Endodermal cell (in vitro differentiated cells): Measurements from ENCODE around the gene MMP25. TPM values are rescaled to one million over a fixed set of nuclear protein-coding genes. Genes with fewer than 3 reads are reported as not detected.

Experiments
- DNase-seq: peaks from one replicate; pipeline ENCODE4 v3.0.0-alpha.2; 2017
- H3K27ac ChIP-seq: 2 replicates; pipeline ENCODE4 v1.5.1; 2013; ENCODE audit warnings: mild to moderate bottlenecking, low read depth, low read length, moderate library complexity
- H3K27me3 ChIP-seq: 2 replicates; pipeline ENCODE4 v1.6.1; 2013; ENCODE audit warnings: mild to moderate bottlenecking, low read length, moderate library complexity; ENCODE audit not compliant: insufficient read depth, control insufficient read depth, poor library complexity, severe bottlenecking
- H3K36me3 ChIP-seq: 2 replicates; pipeline ENCODE4 v1.7.0; 2013; ENCODE audit warnings: mild to moderate bottlenecking, low read length, moderate library complexity; ENCODE audit not compliant: control insufficient read depth, insufficient read depth
- H3K4me1 ChIP-seq: one replicate; pipeline ENCODE4 v1.7.0; 2013; ENCODE audit warnings: low read length; ENCODE audit not compliant: control insufficient read depth, insufficient read depth
- H3K4me3 ChIP-seq: 2 replicates; pipeline ENCODE4 v1.5.1; 2013; ENCODE audit warnings: mild to moderate bottlenecking, low read length, moderate library complexity
- H3K9ac ChIP-seq: 2 replicates; pipeline ENCODE4 v1.6.1; 2013; ENCODE audit warnings: mild to moderate bottlenecking, low read length, moderate library complexity; ENCODE audit not compliant: poor library complexity, severe bottlenecking; ENCODE audit errors: extremely low read depth
- H3K9me3 ChIP-seq: 2 replicates; pipeline ENCODE4 v1.6.1; 2013; ENCODE audit warnings: mild to moderate bottlenecking, low read length, moderate library complexity; ENCODE audit not compliant: control insufficient read depth
- H3K27ac Mint-ChIP-seq: 2 replicates; pipeline ENCODE4 v1.8.0; 2020; ENCODE audit warnings: mixed read lengths
- H3K27me3 Mint-ChIP-seq: 2 replicates; pipeline ENCODE4 v1.8.0; 2021; ENCODE audit warnings: mild to moderate bottlenecking, mixed read lengths; ENCODE audit not compliant: insufficient read depth
- H3K36me3 Mint-ChIP-seq: 2 replicates; pipeline ENCODE4 v1.8.0; 2020; ENCODE audit warnings: low read depth, mixed read lengths
- H3K4me1 Mint-ChIP-seq: 2 replicates; pipeline ENCODE4 v1.8.0; 2020; ENCODE audit warnings: mixed read lengths
- H3K4me3 Mint-ChIP-seq: 2 replicates; pipeline ENCODE4 v1.8.0; 2020; ENCODE audit warnings: mild to moderate bottlenecking, moderate library complexity, mixed read lengths
- H3K9me3 Mint-ChIP-seq: 2 replicates; pipeline ENCODE4 v1.8.0; 2020; ENCODE audit warnings: mild to moderate bottlenecking, mixed read lengths
- WGBS, 2 experiments: methylation state at CpG; one replicate each; pipeline versions ENCODE4 v1.1.5 to v1.1.7; 2013; ENCODE audit warnings: missing lambda C conversion rate in 2 of 2, mixed read lengths in 1 of 2; ENCODE audit not compliant: insufficient coverage in 1 of 2, insufficient read length in 1 of 2; 5-methylcytosine and 5-hydroxymethylcytosine counted together
- total RNA-seq, 2 donors: library from RNA; stranded (reverse); fragmentation: NEBNext Ultra II Directional in 1 of 2; extraction: Animal tissue kit (Norgen Biotek cat#: 25700) in 1 of 2; gene quantifications; 2 replicates in 1 of 2; 3 replicates in 1 of 2; pipeline ENCODE4 v1.2.1, GENCODE V29; 2021
- TF ChIP-seq, protein P1 (sequence below): fragments of 200-600 bp; sonication (generic); conservative IDR thresholded peaks from 2 replicates; pipeline ENCODE4 v1.5.0; 2021; ENCODE audit warnings: antibody characterized with exemption, mild to moderate bottlenecking

Gene MMP25
- total RNA-seq, 2 donors from 2014 or later: 4.5 to 6.1 TPM

DNA sequence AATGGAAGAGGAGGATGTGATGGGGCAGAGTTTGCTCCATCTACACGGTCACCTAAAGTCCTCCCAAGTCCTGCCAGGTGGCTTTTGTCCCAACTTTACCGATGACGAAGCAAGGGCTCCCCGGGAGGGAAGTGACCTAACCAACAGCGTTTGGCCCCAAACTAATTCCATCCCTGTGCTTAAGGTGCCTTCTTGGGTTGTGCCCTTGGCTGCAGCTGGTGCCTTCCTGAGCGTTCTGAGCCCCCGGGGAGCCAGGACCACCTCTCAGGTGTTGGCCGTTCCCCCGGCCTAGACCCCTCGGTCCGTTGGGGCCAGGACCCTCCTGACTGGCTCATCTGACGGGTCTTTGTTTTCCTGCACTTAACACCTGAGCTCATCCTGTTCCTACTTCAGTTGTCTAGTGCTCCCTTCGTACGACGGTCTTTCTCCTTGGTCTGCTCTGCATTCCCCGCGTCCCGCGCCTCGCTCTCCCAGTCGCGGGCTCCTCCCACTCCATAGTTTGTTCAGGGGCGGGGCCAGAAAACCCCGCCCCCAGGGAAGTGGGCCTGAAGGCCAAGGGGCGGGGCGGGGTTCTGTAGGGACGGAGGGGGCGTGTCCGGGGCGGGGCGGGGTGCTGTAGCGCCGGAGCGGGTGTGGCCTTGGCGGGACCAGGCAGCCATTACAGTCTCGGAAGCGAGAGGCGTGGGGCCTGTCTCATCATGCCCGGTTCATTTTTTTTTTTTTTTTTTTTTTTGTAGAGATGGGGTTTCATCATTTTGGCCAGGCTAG, 53.6 kb downstream of the MMP25 start:
- H3K9me3 ChIP-seq: no peaks in the 10 kb centered on the region
- Mint-ChIP-seq H3K36me3 (peaks cover 3% of the 10 kb centered on the region), H3K27me3 (no peaks in the 10 kb centered on the region), H3K9me3 (no peaks in the 10 kb centered on the region), H3K27ac (peak overlapping the region; percentile 94), H3K4me1 (peaks cover 26% of the 10 kb centered on the region), H3K4me3 (peak overlapping the region; percentile 97)
- H3K36me3 ChIP-seq: peaks cover 4% of the 10 kb centered on the region
- H3K27me3 ChIP-seq: no peaks in the 10 kb centered on the region
- peak; percentile 99 for DNase-seq
- TF ChIP-seq, protein P1, sequence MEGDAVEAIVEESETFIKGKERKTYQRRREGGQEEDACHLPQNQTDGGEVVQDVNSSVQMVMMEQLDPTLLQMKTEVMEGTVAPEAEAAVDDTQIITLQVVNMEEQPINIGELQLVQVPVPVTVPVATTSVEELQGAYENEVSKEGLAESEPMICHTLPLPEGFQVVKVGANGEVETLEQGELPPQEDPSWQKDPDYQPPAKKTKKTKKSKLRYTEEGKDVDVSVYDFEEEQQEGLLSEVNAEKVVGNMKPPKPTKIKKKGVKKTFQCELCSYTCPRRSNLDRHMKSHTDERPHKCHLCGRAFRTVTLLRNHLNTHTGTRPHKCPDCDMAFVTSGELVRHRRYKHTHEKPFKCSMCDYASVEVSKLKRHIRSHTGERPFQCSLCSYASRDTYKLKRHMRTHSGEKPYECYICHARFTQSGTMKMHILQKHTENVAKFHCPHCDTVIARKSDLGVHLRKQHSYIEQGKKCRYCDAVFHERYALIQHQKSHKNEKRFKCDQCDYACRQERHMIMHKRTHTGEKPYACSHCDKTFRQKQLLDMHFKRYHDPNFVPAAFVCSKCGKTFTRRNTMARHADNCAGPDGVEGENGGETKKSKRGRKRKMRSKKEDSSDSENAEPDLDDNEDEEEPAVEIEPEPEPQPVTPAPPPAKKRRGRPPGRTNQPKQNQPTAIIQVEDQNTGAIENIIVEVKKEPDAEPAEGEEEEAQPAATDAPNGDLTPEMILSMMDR: no peak
- H3K4me3 ChIP-seq: peak overlapping the region; percentile 91
- peaks cover 10% of the 10 kb centered on the region for H3K4me1 ChIP-seq
- H3K9ac ChIP-seq: peak overlapping the region; percentile 74
- 2 to 6% methylated on average over 16 to 34 of the region's 39 CpGs for WGBS, 2 experiments
- no peak overlapping the region for H3K27ac ChIP-seq

DNA sequence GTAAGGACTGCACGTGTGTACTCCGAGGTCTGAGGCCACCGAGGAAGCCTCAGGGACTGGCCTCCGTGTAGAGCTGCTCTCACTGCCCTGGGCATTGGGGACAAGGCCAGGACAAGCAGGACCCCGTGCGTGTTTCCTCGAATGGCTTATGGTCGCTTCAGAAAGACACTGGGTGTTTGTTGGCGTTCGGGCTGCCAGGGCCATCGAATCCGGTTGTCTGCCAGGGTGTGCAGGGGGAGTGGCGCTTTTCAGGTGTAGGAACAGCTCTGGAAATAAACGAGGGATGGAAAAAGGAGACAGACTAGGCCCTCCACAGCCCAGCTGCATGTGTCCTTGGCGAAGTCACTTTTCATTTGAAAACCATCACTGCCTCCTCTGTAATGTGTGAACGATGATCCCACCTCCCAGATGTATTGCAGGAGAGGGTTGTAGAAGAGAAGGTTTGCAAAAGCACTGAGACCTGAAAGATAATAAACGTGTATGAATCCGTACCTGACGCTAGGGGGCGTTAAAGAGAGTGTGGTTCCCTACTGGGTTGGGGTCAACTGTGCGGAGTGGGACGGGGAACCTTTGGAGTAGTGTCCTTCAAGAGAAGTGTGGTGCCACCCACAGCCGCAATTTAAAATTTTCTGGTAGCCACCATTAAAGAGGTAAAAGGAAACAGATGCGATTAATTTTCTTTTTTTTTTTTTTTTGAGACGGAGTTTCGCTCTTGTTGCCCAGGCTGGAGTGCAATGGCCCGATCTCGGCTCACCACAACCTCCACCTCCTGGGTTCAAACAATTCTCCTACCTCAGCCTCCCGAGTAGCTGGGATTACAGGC, 54.9 kb downstream of the MMP25 start:
- TF ChIP-seq, protein P1: peak; percentile 88
- H3K4me1 ChIP-seq: peaks cover 10% of the 10 kb centered on the region
- H3K27me3 ChIP-seq: no peaks in the 10 kb centered on the region
- 72% methylated on average over 16 to 25 of the region's 29 CpGs for WGBS, 2 experiments
- no peak overlapping the region for H3K4me3 ChIP-seq
- no peak overlapping the region for H3K27ac ChIP-seq
- Mint-ChIP-seq H3K4me3 (peak overlapping the region; percentile 31), H3K27me3 (no peaks in the 10 kb centered on the region), H3K4me1 (peaks cover 32% of the 10 kb centered on the region), H3K27ac (peak overlapping the region; percentile 95), H3K36me3 (no peaks in the 10 kb centered on the region), H3K9me3 (no peaks in the 10 kb centered on the region)
- peaks cover 2% of the 10 kb centered on the region for H3K36me3 ChIP-seq
- H3K9ac ChIP-seq: no peak overlapping the region
- peak; percentile 83 for DNase-seq
- H3K9me3 ChIP-seq: no peaks in the 10 kb centered on the region

DNA sequence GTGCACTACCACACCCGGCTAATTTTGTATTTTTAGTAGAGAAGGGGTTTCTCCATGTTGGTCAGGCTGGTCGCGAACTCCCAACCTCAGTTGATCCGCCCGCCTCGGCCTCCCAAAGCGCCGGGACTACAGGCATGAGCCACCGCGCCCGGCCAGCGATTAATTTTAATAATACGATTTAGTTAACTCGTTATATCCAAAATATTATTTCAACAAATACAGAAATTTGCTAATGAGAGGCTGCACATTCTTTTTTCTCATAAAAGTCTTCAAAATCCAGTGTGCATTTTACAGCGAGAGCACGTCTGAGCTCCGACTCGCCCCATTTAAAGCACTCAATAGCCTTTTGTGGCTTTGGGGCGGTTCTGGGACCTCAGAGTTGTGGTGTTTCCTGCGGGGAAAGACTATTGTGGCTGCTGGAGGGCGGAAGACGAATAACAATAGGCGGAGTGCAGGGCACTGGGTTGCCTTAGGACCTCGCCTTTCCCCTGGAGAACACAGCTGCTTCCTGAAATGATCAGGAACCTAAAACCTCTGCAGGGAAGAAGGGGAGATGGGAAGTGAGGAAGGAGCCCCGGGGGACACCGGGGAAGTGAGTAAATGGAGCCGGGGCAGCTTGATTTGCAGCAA, 55.6 kb downstream of the MMP25 start:
- H3K9me3 Mint-ChIP-seq: no peaks in the 10 kb centered on the region
- Histone ChIP-seq H3K4me1 (peaks cover 10% of the 10 kb centered on the region), H3K9me3 (no peaks in the 10 kb centered on the region), H3K27me3 (no peaks in the 10 kb centered on the region), H3K4me3 (no peak overlapping the region), H3K27ac (peak overlapping the region; percentile 53), H3K9ac (peak overlapping the region; percentile 30), H3K36me3 (no peaks in the 10 kb centered on the region)
- TF ChIP-seq, protein P1: no peak
- no peaks in the 10 kb centered on the region for H3K27me3 Mint-ChIP-seq
- H3K27ac Mint-ChIP-seq: peak overlapping the region; percentile 95
- peak; percentile 89 for DNase-seq
- no peaks in the 10 kb centered on the region for H3K36me3 Mint-ChIP-seq
- H3K4me1 Mint-ChIP-seq: peaks cover 31% of the 10 kb centered on the region
- 52 to 62% methylated on average over 18 to 27 of the region's 27 CpGs for WGBS, 2 experiments
- H3K4me3 Mint-ChIP-seq: peak overlapping the region; percentile 31
